ENCODE results near the gene MMRN1.

MMRN1 gene

GRCh38 chr4:89909889-89910288 is 15.2 kb downstream of the MMRN1 start:
- TF ChIP-seq TSHZ2 (CRISPR knock-in tag; IDR thresholded peaks at IDR 0.05) (no peak), ZNF70 (CRISPR knock-in tag; IDR thresholded peaks at IDR 0.05) (no peak), ESRRG (CRISPR knock-in tag; IDR thresholded peaks at IDR 0.05) (no peak), SNAI2 (CRISPR knock-in tag; IDR thresholded peaks at IDR 0.05) (no peak), BACH2 (CRISPR knock-in tag; IDR thresholded peaks at IDR 0.05; ENCODE audit: borderline replicate concordance) (no peak), CSDC2 (CRISPR knock-in tag; IDR thresholded peaks at IDR 0.05) (no peak), CSRNP3 (CRISPR knock-in tag; IDR thresholded peaks at IDR 0.05) (no peak), CREB5 (CRISPR knock-in tag; IDR thresholded peaks at IDR 0.05; ENCODE audit: low read depth) (no peak), PATZ1 (CRISPR knock-in tag; IDR thresholded peaks at IDR 0.05; ENCODE audit: borderline replicate concordance) (no peak), GLIS3 (CRISPR knock-in tag; IDR thresholded peaks at IDR 0.05) (no peak), POU6F1 (CRISPR knock-in tag; IDR thresholded peaks at IDR 0.05; ENCODE audit: borderline replicate concordance, low read depth) (no peak), ZNF8 (CRISPR knock-in tag; IDR thresholded peaks at IDR 0.05) (no peak), ZFP3 (CRISPR knock-in tag; IDR thresholded peaks at IDR 0.05) (no peak), ARNTL (CRISPR knock-in tag; IDR thresholded peaks at IDR 0.05; ENCODE audit: borderline replicate concordance, low read depth) (no peak), TOX (CRISPR knock-in tag; IDR thresholded peaks at IDR 0.05; ENCODE audit: borderline replicate concordance) (no peak), OSR1 (CRISPR knock-in tag; IDR thresholded peaks at IDR 0.05) (no peak), TCF4 (CRISPR knock-in tag; IDR thresholded peaks at IDR 0.05; ENCODE audit: borderline replicate concordance) (no peak), ZNF565 (CRISPR knock-in tag; conservative IDR thresholded peaks at IDR 0.05; ENCODE audit: low read depth) (no peak)
- ATAC-seq: no peak

- TF ChIP-seq PPARA (CRISPR knock-in tag; IDR thresholded peaks at IDR 0.05; ENCODE audit: borderline replicate concordance) (no peak), OSR1 (CRISPR knock-in tag; IDR thresholded peaks at IDR 0.05) (no peak), ZNF8 (CRISPR knock-in tag; IDR thresholded peaks at IDR 0.05) (no peak), ZC3H10 (CRISPR knock-in tag; IDR thresholded peaks at IDR 0.05) (no peak), ARNTL (CRISPR knock-in tag; IDR thresholded peaks at IDR 0.05; ENCODE audit: borderline replicate concordance, low read depth) (no peak), ZFP3 (CRISPR knock-in tag; IDR thresholded peaks at IDR 0.05) (no peak), ZFP30 (CRISPR knock-in tag; IDR thresholded peaks at IDR 0.05) (no peak), ZNF565 (CRISPR knock-in tag; conservative IDR thresholded peaks at IDR 0.05; ENCODE audit: low read depth) (no peak), ISL1 (CRISPR knock-in tag; IDR thresholded peaks at IDR 0.05) (no peak), CSDC2 (CRISPR knock-in tag; IDR thresholded peaks at IDR 0.05) (no peak), TOX (CRISPR knock-in tag; IDR thresholded peaks at IDR 0.05; ENCODE audit: borderline replicate concordance) (no peak), POU6F1 (CRISPR knock-in tag; IDR thresholded peaks at IDR 0.05; ENCODE audit: borderline replicate concordance, low read depth) (no peak), ZNF70 (CRISPR knock-in tag; IDR thresholded peaks at IDR 0.05) (no peak), CREB5 (CRISPR knock-in tag; IDR thresholded peaks at IDR 0.05; ENCODE audit: low read depth) (no peak), TCF4 (CRISPR knock-in tag; IDR thresholded peaks at IDR 0.05; ENCODE audit: borderline replicate concordance) (no peak), SNAI2 (CRISPR knock-in tag; IDR thresholded peaks at IDR 0.05) (no peak), RARB (CRISPR knock-in tag; IDR thresholded peaks at IDR 0.05) (no peak), CSRNP3 (CRISPR knock-in tag; IDR thresholded peaks at IDR 0.05) (no peak), ESRRG (CRISPR knock-in tag; IDR thresholded peaks at IDR 0.05) (no peak), GLIS3 (CRISPR knock-in tag; IDR thresholded peaks at IDR 0.05) (no peak)
- ATAC-seq: no peak
These were observed 19.0 kb downstream of the MMRN1 start for GRCh38 chr4:89913623-89914022.
